ENCODE data around the gene FBRS.

Gene FBRS

GRCh38 chr16:30641378-30641982 is 16.8 kb upstream of the FBRS start:
- no peak for DNase-seq (ENCODE audit: insufficient read length, low spot score)
- no peak for FAIRE-seq

GRCh38 chr16:30644334-30644830 is 13.8 kb upstream of the FBRS start:
- no peak for FAIRE-seq
- no peak for DNase-seq (ENCODE audit: insufficient read length, low spot score)

GRCh38 chr16:30645727-30646126 is 12.5 kb upstream of the FBRS start:
- DNase-seq (ENCODE audit: insufficient read length, low spot score), result no peak
- FAIRE-seq, result no peak

GRCh38 chr16:30647274-30647571 is 11.0 kb upstream of the FBRS start:
- FAIRE-seq, result no peak
- DNase-seq (ENCODE audit: insufficient read length, low spot score), result no peak

GRCh38 chr16:30649725-30650368 is 8.4 kb upstream of the FBRS start:
- FAIRE-seq, result no peak
- no peak for DNase-seq (ENCODE audit: insufficient read length, low spot score)

GRCh38 chr16:30650369-30651123 is 7.7 kb upstream of the FBRS start, which contains the start of gene PRR14:
Gene PRR14 (plus strand): TSS chr16:30650960. CDS start chr16:30651646, 686 bp downstream.
- DNase-seq (ENCODE audit: insufficient read length, low spot score) (peak; percentile 98), FAIRE-seq (peak; percentile 85)

- DNase-seq (ENCODE audit: insufficient read length, low spot score) (peak; percentile 69), FAIRE-seq (no peak)
Observed at GRCh38 chr16:30651124-30652004, 6.9 kb upstream of the FBRS start.

- FAIRE-seq, result no peak
- DNase-seq (ENCODE audit: insufficient read length, low spot score), result no peak
Observed at GRCh38 chr16:30652005-30652296, 6.3 kb upstream of the FBRS start.

- DNase-seq (ENCODE audit: insufficient read length, low spot score) (no peak), FAIRE-seq (no peak)
Observed at GRCh38 chr16:30652718-30653117, 5.5 kb upstream of the FBRS start.

- DNase-seq (ENCODE audit: insufficient read length, low spot score) (no peak), FAIRE-seq (no peak)
Observed at GRCh38 chr16:30654856-30655255, 3.4 kb upstream of the FBRS start.

- no peak for FAIRE-seq
Observed at GRCh38 chr16:30655815-30656347, 2.4 kb upstream of the FBRS start.

GRCh38 chr16:30656388-30656787 is 1.8 kb upstream of the FBRS start:
- FAIRE-seq (no peak), DNase-seq (ENCODE audit: insufficient read length, low spot score) (no peak)

More at GRCh38 chr16:30655815-30656347, 2.4 kb upstream of the FBRS start:
- no peak for DNase-seq (ENCODE audit: insufficient read length, low spot score)

- DNase-seq (ENCODE audit: insufficient read length, low spot score), result no peak
- peak; percentile 44 for FAIRE-seq
Observed at GRCh38 chr16:30656974-30657865, 1.0 kb upstream of the FBRS start.

- DNase-seq (ENCODE audit: insufficient read length, low spot score), result peak; percentile 82
- FAIRE-seq, result no peak
Observed at GRCh38 chr16:30658731-30659506, 688 bp downstream of the FBRS start.

GRCh38 chr16:30659507-30660423 is 1.5 kb downstream of the FBRS start:
- FAIRE-seq (no peak), DNase-seq (ENCODE audit: insufficient read length, low spot score) (no peak)

GRCh38 chr16:30660424-30661261 is 2.4 kb downstream of the FBRS start:
- DNase-seq (ENCODE audit: insufficient read length, low spot score) (no peak), FAIRE-seq (no peak)

- no peak for DNase-seq (ENCODE audit: insufficient read length, low spot score)
- no peak for FAIRE-seq
Observed at GRCh38 chr16:30662449-30662848, 4.2 kb downstream of the FBRS start.

Measured in HTR-8/SVneo (cell line).